Neural cell (in vitro differentiated cells): ENCODE measurements around the gene ROR1. TPM values are rescaled to one million over a fixed set of nuclear protein-coding genes. Genes with fewer than 3 reads are reported as not detected.
"Not testable (repeated sequence)": the region's sequence is repeated elsewhere in the genome, so short reads cannot be mapped to it uniquely, and the experiment has no call there.

Experiments
- H2AFZ ChIP-seq: fragments of 200-600, 300-800 bp; sonication (generic), shearing (Covaris generic); 2 replicates; pipeline ENCODE4 v1.6.0; 2014; ENCODE audit warnings: low read depth, mild to moderate bottlenecking, antibody characterized with exemption, low read length, moderate library complexity
- H3F3A ChIP-seq: fragments of 200-600 bp; shearing (Covaris generic); 2 replicates; pipeline ENCODE4 v1.6.1; 2016; ENCODE audit warnings: mild to moderate bottlenecking, moderate library complexity, mixed read lengths, antibody characterized with exemption, low read length; ENCODE audit not compliant: insufficient read depth, poor library complexity, severe bottlenecking
- H3K27ac ChIP-seq: fragments of 200-600, 300-800 bp; sonication (generic), shearing (Covaris generic); 2 replicates; pipeline ENCODE4 v1.5.1; 2014; ENCODE audit warnings: mild to moderate bottlenecking, low read length, moderate library complexity
- H3K27me3 ChIP-seq: fragments of 300-800, 200-600 bp; sonication (generic), shearing (Covaris generic); 2 replicates; pipeline ENCODE4 v1.6.0; 2014; ENCODE audit warnings: mild to moderate bottlenecking, low read depth, low read length, moderate library complexity; ENCODE audit not compliant: insufficient read depth
- H3K36me3 ChIP-seq: fragments of 300-800, 200-600 bp; sonication (generic), shearing (Covaris generic); 2 replicates; pipeline ENCODE4 v1.5.1; 2014; ENCODE audit warnings: mild to moderate bottlenecking, antibody characterized with exemption, low read length, moderate library complexity; ENCODE audit not compliant: insufficient read depth
- H3K4me2 ChIP-seq: fragments of 300-800, 200-600 bp; sonication (generic), shearing (Covaris generic); 2 replicates; pipeline ENCODE4 v1.6.0; 2014; ENCODE audit warnings: mild to moderate bottlenecking, low read length
- H3K4me3 ChIP-seq: fragments of 300-800, 200-600 bp; sonication (generic), shearing (Covaris generic); 2 replicates; pipeline ENCODE4 v1.5.1; 2014; ENCODE audit warnings: mild to moderate bottlenecking, low read length, moderate library complexity
- H3K79me2 ChIP-seq: fragments of 200-600 bp; shearing (Covaris generic); replicated peaks from 2 replicates; pipeline ENCODE4 v1.6.0; 2014; ENCODE audit warnings: mild to moderate bottlenecking, low read length, moderate library complexity; ENCODE audit not compliant: insufficient read depth
- H3K9ac ChIP-seq: fragments of 300-800, 200-600 bp; sonication (generic), shearing (Covaris generic); 2 replicates; pipeline ENCODE4 v1.6.1; 2016; ENCODE audit warnings: mild to moderate bottlenecking, low read length, mixed read lengths
- H3K9me2 ChIP-seq: fragments of 200-600 bp; shearing (Covaris generic); 2 replicates; pipeline ENCODE4 v1.6.1; 2016; ENCODE audit warnings: mild to moderate bottlenecking, low read length, mixed read lengths; ENCODE audit not compliant: insufficient read depth
- H3K9me3 ChIP-seq: fragments of 200-600, 300-800 bp; sonication (generic), shearing (Covaris generic); 2 replicates; pipeline ENCODE4 v1.6.1; 2016; ENCODE audit warnings: mild to moderate bottlenecking, mixed run types, low read length, moderate library complexity, mixed read lengths
- H4K20me1 ChIP-seq: fragments of 200-600 bp; shearing (Covaris generic); 2 replicates; pipeline ENCODE4 v1.6.1; 2016; ENCODE audit warnings: mild to moderate bottlenecking, mixed run types; ENCODE audit not compliant: insufficient read depth
- EP300 ChIP-seq: fragments of 450-650 bp; conservative IDR thresholded peaks from 2 replicates; pipeline ENCODE4 v1.6.1; 2014; ENCODE audit warnings: antibody characterized with exemption, mild to moderate bottlenecking, moderate library complexity; ENCODE audit not compliant: poor library complexity, severe bottlenecking
- EZH2 ChIP-seq: fragments of 200-600, 300-800 bp; shearing (Covaris generic), sonication (generic); IDR thresholded peaks from 2 replicates; pipeline ENCODE4 v1.6.1; 2014; ENCODE audit warnings: antibody characterized with exemption, low read length, borderline replicate concordance, mild to moderate bottlenecking; ENCODE audit not compliant: insufficient read depth, poor library complexity, severe bottlenecking
- MXI1 ChIP-seq: fragments of 450-650 bp; conservative IDR thresholded peaks from 2 replicates; pipeline ENCODE4 v1.6.1; 2014; ENCODE audit warnings: antibody characterized with exemption, mild to moderate bottlenecking; ENCODE audit not compliant: poor library complexity, severe bottlenecking
- POLR2AphosphoS5 ChIP-seq: IDR thresholded peaks from 2 replicates; pipeline ENCODE4 v1.6.1; 2012
- RAD21 ChIP-seq: fragments of 450-650 bp; conservative IDR thresholded peaks from 2 replicates; pipeline ENCODE4 v1.6.1; 2014; ENCODE audit warnings: antibody characterized with exemption, mild to moderate bottlenecking, moderate library complexity
- SMC3 ChIP-seq: fragments of 450-650 bp; conservative IDR thresholded peaks from 2 replicates; pipeline ENCODE4 v1.6.1; 2014; ENCODE audit warnings: antibody characterized with exemption, mild to moderate bottlenecking, moderate library complexity; ENCODE audit not compliant: poor library complexity
- TAF1 ChIP-seq: IDR thresholded peaks from 2 replicates; pipeline ENCODE4 v1.6.1; 2012; ENCODE audit warnings: low read depth
- polyA plus RNA-seq: library from polyadenylated mRNA; depleted of rRNA; stranded (reverse); fragments of >200 nt; gene quantifications from 2 replicates; pipeline ENCODE4 v1.2.3, GENCODE V29; 2014
- TF ChIP-seq, protein P1 (sequence below): fragments of 450-650 bp; IDR thresholded peaks from 2 replicates; pipeline ENCODE4 v1.5.1; 2014; ENCODE audit warnings: antibody characterized with exemption, mild to moderate bottlenecking, moderate library complexity; ENCODE audit not compliant: poor library complexity, severe bottlenecking
- TF ChIP-seq, protein P2 (sequence below): IDR thresholded peaks from 2 replicates; pipeline ENCODE4 v1.6.1; 2012; ENCODE audit warnings: borderline replicate concordance

Gene ROR1
- polyA plus RNA-seq, 1 donor from 2014 or later, result 0.27 TPM

- Histone ChIP-seq H3K9me2 (no peaks in the 10 kb centered on the region), H3K27me3 (no peaks in the 10 kb centered on the region), H3K27ac (no peak overlapping the region), H3K9ac (no peak overlapping the region), H3K4me3 (no peak overlapping the region), H3K36me3 (no peaks in the 10 kb centered on the region), H2AFZ (no peak overlapping the region), H3F3A (no peaks in the 10 kb centered on the region), H3K79me2 (no peaks in the 10 kb centered on the region), H3K4me2 (no peak overlapping the region), H3K9me3 (no peaks in the 10 kb centered on the region), H4K20me1 (no peaks in the 10 kb centered on the region)
- TF ChIP-seq SMC3 (no peak), TAF1 (no peak), EP300 (no peak), RAD21 (no peak), POLR2AphosphoS5 (no peak), MXI1 (no peak), EZH2 (no peak)
- TF ChIP-seq, protein P1, sequence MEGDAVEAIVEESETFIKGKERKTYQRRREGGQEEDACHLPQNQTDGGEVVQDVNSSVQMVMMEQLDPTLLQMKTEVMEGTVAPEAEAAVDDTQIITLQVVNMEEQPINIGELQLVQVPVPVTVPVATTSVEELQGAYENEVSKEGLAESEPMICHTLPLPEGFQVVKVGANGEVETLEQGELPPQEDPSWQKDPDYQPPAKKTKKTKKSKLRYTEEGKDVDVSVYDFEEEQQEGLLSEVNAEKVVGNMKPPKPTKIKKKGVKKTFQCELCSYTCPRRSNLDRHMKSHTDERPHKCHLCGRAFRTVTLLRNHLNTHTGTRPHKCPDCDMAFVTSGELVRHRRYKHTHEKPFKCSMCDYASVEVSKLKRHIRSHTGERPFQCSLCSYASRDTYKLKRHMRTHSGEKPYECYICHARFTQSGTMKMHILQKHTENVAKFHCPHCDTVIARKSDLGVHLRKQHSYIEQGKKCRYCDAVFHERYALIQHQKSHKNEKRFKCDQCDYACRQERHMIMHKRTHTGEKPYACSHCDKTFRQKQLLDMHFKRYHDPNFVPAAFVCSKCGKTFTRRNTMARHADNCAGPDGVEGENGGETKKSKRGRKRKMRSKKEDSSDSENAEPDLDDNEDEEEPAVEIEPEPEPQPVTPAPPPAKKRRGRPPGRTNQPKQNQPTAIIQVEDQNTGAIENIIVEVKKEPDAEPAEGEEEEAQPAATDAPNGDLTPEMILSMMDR, result no peak
- TF ChIP-seq, protein P2, sequence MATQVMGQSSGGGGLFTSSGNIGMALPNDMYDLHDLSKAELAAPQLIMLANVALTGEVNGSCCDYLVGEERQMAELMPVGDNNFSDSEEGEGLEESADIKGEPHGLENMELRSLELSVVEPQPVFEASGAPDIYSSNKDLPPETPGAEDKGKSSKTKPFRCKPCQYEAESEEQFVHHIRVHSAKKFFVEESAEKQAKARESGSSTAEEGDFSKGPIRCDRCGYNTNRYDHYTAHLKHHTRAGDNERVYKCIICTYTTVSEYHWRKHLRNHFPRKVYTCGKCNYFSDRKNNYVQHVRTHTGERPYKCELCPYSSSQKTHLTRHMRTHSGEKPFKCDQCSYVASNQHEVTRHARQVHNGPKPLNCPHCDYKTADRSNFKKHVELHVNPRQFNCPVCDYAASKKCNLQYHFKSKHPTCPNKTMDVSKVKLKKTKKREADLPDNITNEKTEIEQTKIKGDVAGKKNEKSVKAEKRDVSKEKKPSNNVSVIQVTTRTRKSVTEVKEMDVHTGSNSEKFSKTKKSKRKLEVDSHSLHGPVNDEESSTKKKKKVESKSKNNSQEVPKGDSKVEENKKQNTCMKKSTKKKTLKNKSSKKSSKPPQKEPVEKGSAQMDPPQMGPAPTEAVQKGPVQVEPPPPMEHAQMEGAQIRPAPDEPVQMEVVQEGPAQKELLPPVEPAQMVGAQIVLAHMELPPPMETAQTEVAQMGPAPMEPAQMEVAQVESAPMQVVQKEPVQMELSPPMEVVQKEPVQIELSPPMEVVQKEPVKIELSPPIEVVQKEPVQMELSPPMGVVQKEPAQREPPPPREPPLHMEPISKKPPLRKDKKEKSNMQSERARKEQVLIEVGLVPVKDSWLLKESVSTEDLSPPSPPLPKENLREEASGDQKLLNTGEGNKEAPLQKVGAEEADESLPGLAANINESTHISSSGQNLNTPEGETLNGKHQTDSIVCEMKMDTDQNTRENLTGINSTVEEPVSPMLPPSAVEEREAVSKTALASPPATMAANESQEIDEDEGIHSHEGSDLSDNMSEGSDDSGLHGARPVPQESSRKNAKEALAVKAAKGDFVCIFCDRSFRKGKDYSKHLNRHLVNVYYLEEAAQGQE, result no peak
Observed at GRCh38 chr1:64220241-64220640, 446.4 kb downstream of the ROR1 start.

DNA sequence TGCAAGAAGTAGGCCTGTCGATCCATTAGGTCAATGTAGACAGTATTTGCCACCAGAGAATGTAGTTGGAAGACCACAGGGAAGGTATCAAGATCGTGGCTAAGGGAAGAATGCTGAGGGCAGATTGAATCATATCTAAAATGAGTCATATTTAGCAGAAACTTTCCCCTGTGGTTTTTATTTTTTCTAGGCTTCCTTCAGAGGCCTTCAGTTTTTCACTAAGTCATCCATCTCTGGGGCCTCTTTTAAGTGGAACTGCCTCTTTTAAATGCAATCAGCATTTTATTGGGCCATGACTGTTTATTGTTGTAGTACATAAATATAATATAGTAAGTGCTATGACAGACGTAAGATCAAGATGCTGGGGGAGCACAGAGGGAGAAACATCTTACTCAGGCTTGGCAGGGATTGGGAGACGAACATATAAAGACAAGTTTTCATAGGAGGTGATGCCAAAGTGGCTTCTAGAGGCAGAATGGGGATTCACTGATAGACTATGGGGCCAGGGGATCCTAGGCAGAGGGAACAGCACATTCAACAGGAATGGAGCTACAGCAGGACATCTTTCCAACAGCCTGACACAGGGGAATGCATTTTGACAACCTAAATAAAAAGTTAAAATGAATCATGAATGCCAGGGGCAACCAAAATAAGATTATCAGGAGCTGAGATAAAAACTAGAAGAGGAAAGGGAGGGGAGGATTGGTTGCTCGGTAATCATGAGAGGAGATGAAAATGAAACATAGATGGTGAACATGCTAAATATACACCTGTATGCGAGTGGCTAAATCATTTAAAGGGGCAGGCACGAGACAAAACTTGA lies 449.7 kb downstream of the ROR1 start:
- H3K4me2 ChIP-seq, result no peak overlapping the region
- H2AFZ ChIP-seq, result no peak overlapping the region
- no peak overlapping the region for H3K4me3 ChIP-seq
- no peaks in the 10 kb centered on the region for H3K9me3 ChIP-seq
- H3K9ac ChIP-seq, result no peak overlapping the region
- no peaks in the 10 kb centered on the region for H3K79me2 ChIP-seq
- TF ChIP-seq MXI1 (no peak), SMC3 (no peak), EP300 (no peak), POLR2AphosphoS5 (no peak), TAF1 (no peak), RAD21 (no peak), EZH2 (no peak)
- TF ChIP-seq, protein P2, result no peak
- TF ChIP-seq, protein P1, result no peak
- no peaks in the 10 kb centered on the region for H3K9me2 ChIP-seq
- H3K27me3 ChIP-seq, result no peaks in the 10 kb centered on the region
- no peaks in the 10 kb centered on the region for H3K36me3 ChIP-seq
- H4K20me1 ChIP-seq, result no peaks in the 10 kb centered on the region
- no peak overlapping the region for H3K27ac ChIP-seq
- no peaks in the 10 kb centered on the region for H3F3A ChIP-seq

GRCh38 chr1:64224236-64224635 lies 450.4 kb downstream of the ROR1 start:
- H3K9me3 ChIP-seq, H2AFZ ChIP-seq, H3K4me2 ChIP-seq, H3K4me3 ChIP-seq, H3K27ac ChIP-seq, H3F3A ChIP-seq, H4K20me1 ChIP-seq, H3K9ac ChIP-seq, H3K79me2 ChIP-seq, H3K9me2 ChIP-seq, H3K27me3 ChIP-seq, H3K36me3 ChIP-seq: not testable (repeated sequence)
